AG04450 (cell line): ENCODE data around the gene RANBP3. TPM values are rescaled to one million over a fixed set of nuclear protein-coding genes. Genes with fewer than 3 reads are reported as not detected.

Experiments used
- CTCF ChIA-PET: fragments of 300-600, 350-600 bp; formaldehyde crosslinking; extraction: SDS; loops from one replicate; lab custom pipeline; 2022; ENCODE audit warnings: antibody characterized with exemption, inconsistent platforms; lab: Charles Lee
- POLR2A ChIA-PET: fragments of 350-600 bp; formaldehyde crosslinking; extraction: SDS; loops from one replicate; lab custom pipeline; 2021; ENCODE audit warnings: antibody characterized with exemption, inconsistent platforms; lab: Yijun Ruan, JAX
- DNase-seq: peaks from one replicate; pipeline ENCODE4 v3.0.0-alpha.2; 2011; ENCODE audit warnings: low read depth, low spot score
- H3K27ac ChIP-seq: one replicate; pipeline ENCODE4 v1.5.1; 2012; ENCODE audit warnings: low read depth, low read length, control low read depth
- H3K27me3 ChIP-seq: one replicate; pipeline ENCODE4 v1.6.0; 2012; ENCODE audit warnings: low read length; ENCODE audit not compliant: control insufficient read depth, insufficient read depth
- H3K4me3 ChIP-seq: 2 replicates; pipeline ENCODE4 v1.5.1; 2011; ENCODE audit warnings: mild to moderate bottlenecking, low read depth, low read length, control low read depth
- H3K9me3 ChIP-seq: 2 replicates; pipeline ENCODE4 v1.5.1; 2012; ENCODE audit warnings: low read length; ENCODE audit not compliant: control insufficient read depth, insufficient read depth
- CTCF ChIP-seq: IDR thresholded peaks from 2 replicates; pipeline ENCODE4 v1.5.1; 2011; ENCODE audit warnings: low read depth, low read length, control low read depth, inconsistent platforms
- polyA plus RNA-seq: library from polyadenylated mRNA; depleted of rRNA; stranded (reverse); fragments of >200 nt; gene quantifications from 2 replicates; pipeline ENCODE4 v1.2.3, GENCODE V29; 2011

Gene RANBP3
- polyA plus RNA-seq, 1 experiment: 62.6 TPM

GRCh38 chr19:5895890-5896289, 82.0 kb downstream of the RANBP3 start:
- H3K4me3 ChIP-seq: no peak overlapping the region
- H3K27me3 ChIP-seq: no peaks in the 10 kb centered on the region
- ChIA-PET CTCF (interaction anchor here (0.8 to 1.9 kb wide), 2 partner anchors 92 to 127 kb away, joined by 3 to 7 read pairs; no protein-coding TSS in a partner anchor), POLR2A (no interaction called here)
- no peak for DNase-seq
- no peaks in the 10 kb centered on the region; the same call in 1 of the 2 replicates for H3K9me3 ChIP-seq
- TF ChIP-seq CTCF: no peak
- H3K27ac ChIP-seq: no peak overlapping the region

GRCh38 chr19:5895409-5895808, 82.5 kb downstream of the RANBP3 start:
- CTCF ChIA-PET: interaction anchor here (0.8 to 1.9 kb wide), 2 partner anchors 91 to 127 kb away, joined by 3 to 7 read pairs; no protein-coding TSS in a partner anchor
- no peak for DNase-seq
- Histone ChIP-seq H3K27ac (no peak overlapping the region), H3K9me3 (no peaks in the 10 kb centered on the region; the same call in 1 of the 2 replicates), H3K4me3 (no peak overlapping the region), H3K27me3 (no peaks in the 10 kb centered on the region)
- no peak for TF ChIP-seq CTCF
- POLR2A ChIA-PET: no interaction called here

- POLR2A ChIA-PET: no interaction called here
- no peak for DNase-seq
- no peak overlapping the region for H3K27ac ChIP-seq
- H3K9me3 ChIP-seq: no peaks in the 10 kb centered on the region; the same call in 1 of the 2 replicates
- H3K27me3 ChIP-seq: no peaks in the 10 kb centered on the region
- CTCF ChIA-PET: interaction anchor here (0.8 to 1.9 kb wide), 2 partner anchors 91 to 128 kb away, joined by 3 to 7 read pairs; no protein-coding TSS in a partner anchor
- no peak overlapping the region for H3K4me3 ChIP-seq
- TF ChIP-seq CTCF: no peak
These were observed 83.1 kb downstream of the RANBP3 start for GRCh38 chr19:5894704-5895349.

GRCh38 chr19:5893907-5894703, 83.8 kb downstream of the RANBP3 start:
- H3K4me3 ChIP-seq: no peak overlapping the region
- TF ChIP-seq CTCF: no peak
- H3K9me3 ChIP-seq: no peaks in the 10 kb centered on the region; the same call in 1 of the 2 replicates
- H3K27ac ChIP-seq: no peak overlapping the region
- ChIA-PET POLR2A (interaction anchor here (0.5 to 1.2 kb wide), 2 partner anchors 9 to 10 kb away, joined by 4 to 6 read pairs; partner anchors contain the start of genes NDUFA11 and VMAC), CTCF (interaction anchor here (1.1 to 4.6 kb wide), 3 partner anchors 8 to 90 kb away, joined by 5 to 141 read pairs (median 7); partner anchors contain the start of gene NRTN)
- no peak for DNase-seq
- H3K27me3 ChIP-seq: no peaks in the 10 kb centered on the region
